ENCODE data around the gene GLIS2.

DNA sequence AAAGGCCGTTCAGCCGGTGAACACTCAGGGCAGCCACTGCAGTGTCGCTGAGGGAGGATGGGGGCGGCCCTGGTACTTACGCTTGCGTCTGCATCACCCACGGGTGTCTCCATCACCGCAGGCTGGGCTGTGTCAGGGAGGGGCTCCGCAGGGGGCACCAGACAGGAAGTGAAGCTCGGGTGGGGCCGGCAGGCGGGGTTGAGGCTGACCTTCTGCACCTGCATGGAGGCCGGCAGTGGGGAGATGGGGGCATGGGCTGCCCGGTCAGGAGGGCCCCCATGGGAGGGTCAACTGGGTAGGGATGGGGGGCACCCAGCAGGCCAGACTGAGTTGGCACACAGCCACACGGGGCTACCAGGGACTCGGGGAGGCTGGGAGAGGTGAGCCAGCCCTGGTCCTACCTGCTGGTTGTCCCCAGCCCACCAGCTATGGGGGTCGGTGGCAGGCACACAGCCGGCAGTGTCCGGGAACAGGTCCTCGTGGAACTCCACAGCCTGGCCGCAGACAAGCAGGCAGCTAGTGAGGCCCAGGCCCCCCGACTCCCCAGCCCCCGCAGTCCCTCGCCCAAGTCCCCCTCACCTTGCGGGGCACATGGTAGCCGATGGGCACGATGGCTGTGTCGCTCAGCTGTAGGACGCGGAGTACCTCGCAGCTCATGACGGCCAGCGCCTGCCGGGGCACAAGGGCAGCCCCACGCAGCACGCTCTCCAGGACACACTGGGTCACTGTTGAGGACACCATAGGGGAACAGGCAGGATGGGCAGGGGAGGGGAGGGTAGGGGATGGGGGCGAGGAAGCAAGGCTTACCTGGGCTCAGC, 48.5 kb downstream of the GLIS2 start:
- TF ChIP-seq, protein P1, sequence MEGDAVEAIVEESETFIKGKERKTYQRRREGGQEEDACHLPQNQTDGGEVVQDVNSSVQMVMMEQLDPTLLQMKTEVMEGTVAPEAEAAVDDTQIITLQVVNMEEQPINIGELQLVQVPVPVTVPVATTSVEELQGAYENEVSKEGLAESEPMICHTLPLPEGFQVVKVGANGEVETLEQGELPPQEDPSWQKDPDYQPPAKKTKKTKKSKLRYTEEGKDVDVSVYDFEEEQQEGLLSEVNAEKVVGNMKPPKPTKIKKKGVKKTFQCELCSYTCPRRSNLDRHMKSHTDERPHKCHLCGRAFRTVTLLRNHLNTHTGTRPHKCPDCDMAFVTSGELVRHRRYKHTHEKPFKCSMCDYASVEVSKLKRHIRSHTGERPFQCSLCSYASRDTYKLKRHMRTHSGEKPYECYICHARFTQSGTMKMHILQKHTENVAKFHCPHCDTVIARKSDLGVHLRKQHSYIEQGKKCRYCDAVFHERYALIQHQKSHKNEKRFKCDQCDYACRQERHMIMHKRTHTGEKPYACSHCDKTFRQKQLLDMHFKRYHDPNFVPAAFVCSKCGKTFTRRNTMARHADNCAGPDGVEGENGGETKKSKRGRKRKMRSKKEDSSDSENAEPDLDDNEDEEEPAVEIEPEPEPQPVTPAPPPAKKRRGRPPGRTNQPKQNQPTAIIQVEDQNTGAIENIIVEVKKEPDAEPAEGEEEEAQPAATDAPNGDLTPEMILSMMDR (tag by site-specific recombination; IDR thresholded peaks at IDR 0.05) = no peak
- TF ChIP-seq ZNF23 (tag by site-specific recombination; IDR thresholded peaks at IDR 0.05; ENCODE audit: borderline replicate concordance) = no peak
